Endodermal cell (in vitro differentiated cells): ENCODE measurements around the gene PTPRM. TPM values are rescaled to one million over a fixed set of nuclear protein-coding genes. Genes with fewer than 3 reads are reported as not detected.

Experiments
- DNase-seq: peaks from one replicate; pipeline ENCODE4 v3.0.0-alpha.2; 2017
- H3K27ac ChIP-seq: 2 replicates; pipeline ENCODE4 v1.5.1; 2013; ENCODE audit warnings: mild to moderate bottlenecking, low read depth, low read length, moderate library complexity
- H3K27me3 ChIP-seq: 2 replicates; pipeline ENCODE4 v1.6.1; 2013; ENCODE audit warnings: mild to moderate bottlenecking, low read length, moderate library complexity; ENCODE audit not compliant: insufficient read depth, control insufficient read depth, poor library complexity, severe bottlenecking
- H3K36me3 ChIP-seq: 2 replicates; pipeline ENCODE4 v1.7.0; 2013; ENCODE audit warnings: mild to moderate bottlenecking, low read length, moderate library complexity; ENCODE audit not compliant: control insufficient read depth, insufficient read depth
- H3K4me1 ChIP-seq: one replicate; pipeline ENCODE4 v1.7.0; 2013; ENCODE audit warnings: low read length; ENCODE audit not compliant: control insufficient read depth, insufficient read depth
- H3K4me3 ChIP-seq: 2 replicates; pipeline ENCODE4 v1.5.1; 2013; ENCODE audit warnings: mild to moderate bottlenecking, low read length, moderate library complexity
- H3K9ac ChIP-seq: 2 replicates; pipeline ENCODE4 v1.6.1; 2013; ENCODE audit warnings: mild to moderate bottlenecking, low read length, moderate library complexity; ENCODE audit not compliant: poor library complexity, severe bottlenecking; ENCODE audit errors: extremely low read depth
- H3K9me3 ChIP-seq: 2 replicates; pipeline ENCODE4 v1.6.1; 2013; ENCODE audit warnings: mild to moderate bottlenecking, low read length, moderate library complexity; ENCODE audit not compliant: control insufficient read depth
- H3K27ac Mint-ChIP-seq: 2 replicates; pipeline ENCODE4 v1.8.0; 2020; ENCODE audit warnings: mixed read lengths
- H3K27me3 Mint-ChIP-seq: 2 replicates; pipeline ENCODE4 v1.8.0; 2021; ENCODE audit warnings: mild to moderate bottlenecking, mixed read lengths; ENCODE audit not compliant: insufficient read depth
- H3K36me3 Mint-ChIP-seq: 2 replicates; pipeline ENCODE4 v1.8.0; 2020; ENCODE audit warnings: low read depth, mixed read lengths
- H3K4me1 Mint-ChIP-seq: 2 replicates; pipeline ENCODE4 v1.8.0; 2020; ENCODE audit warnings: mixed read lengths
- H3K4me3 Mint-ChIP-seq: 2 replicates; pipeline ENCODE4 v1.8.0; 2020; ENCODE audit warnings: mild to moderate bottlenecking, moderate library complexity, mixed read lengths
- H3K9me3 Mint-ChIP-seq: 2 replicates; pipeline ENCODE4 v1.8.0; 2020; ENCODE audit warnings: mild to moderate bottlenecking, mixed read lengths
- CTCF ChIP-seq: fragments of 200-600 bp; sonication (generic); conservative IDR thresholded peaks from 2 replicates; pipeline ENCODE4 v1.5.0; 2021; ENCODE audit warnings: antibody characterized with exemption, mild to moderate bottlenecking
- WGBS, 2 experiments: methylation state at CpG; one replicate each; pipeline versions ENCODE4 v1.1.5 to v1.1.7; 2013; ENCODE audit warnings: missing lambda C conversion rate in 2 of 2, mixed read lengths in 1 of 2; ENCODE audit not compliant: insufficient coverage in 1 of 2, insufficient read length in 1 of 2; 5-methylcytosine and 5-hydroxymethylcytosine counted together
- total RNA-seq, 2 donors: library from RNA; stranded (reverse); fragmentation: NEBNext Ultra II Directional in 1 of 2; extraction: Animal tissue kit (Norgen Biotek cat#: 25700) in 1 of 2; gene quantifications; 2 replicates in 1 of 2; 3 replicates in 1 of 2; pipeline ENCODE4 v1.2.1, GENCODE V29; 2021

PTPRM gene
- total RNA-seq, 2 donors from 2014 or later = 47.2 to 57.6 TPM

- no peak for DNase-seq
- Mint-ChIP-seq H3K36me3 (peaks cover 16% of the 10 kb centered on the region), H3K4me3 (no peak overlapping the region), H3K9me3 (no peaks in the 10 kb centered on the region), H3K27me3 (no peaks in the 10 kb centered on the region), H3K27ac (no peak overlapping the region), H3K4me1 (peaks cover 11% of the 10 kb centered on the region)
- H3K27ac ChIP-seq = no peak overlapping the region
- H3K27me3 ChIP-seq = no peaks in the 10 kb centered on the region
- H3K9ac ChIP-seq = no peak overlapping the region
- peaks cover 42% of the 10 kb centered on the region for H3K36me3 ChIP-seq
- no peak overlapping the region for H3K4me3 ChIP-seq
- no peaks in the 10 kb centered on the region for H3K9me3 ChIP-seq
- WGBS, 2 experiments = 98% methylated on average over 2 of the region's 2 CpGs; no CpG with 5 or more reads in 1 of the 2 experiments
- no peak for TF ChIP-seq CTCF
- peaks cover 7% of the 10 kb centered on the region for H3K4me1 ChIP-seq
Measured at GRCh38 chr18:8091035-8091434, 523.9 kb downstream of the PTPRM start.

GRCh38 chr18:8095947-8096570 is 528.9 kb downstream of the PTPRM start:
- WGBS, 2 experiments = 95 to 100% methylated on average over 6 to 8 of the region's 10 CpGs
- Mint-ChIP-seq H3K4me1 (peaks cover 15% of the 10 kb centered on the region), H3K36me3 (peaks cover 25% of the 10 kb centered on the region), H3K4me3 (no peak overlapping the region), H3K27me3 (no peaks in the 10 kb centered on the region), H3K27ac (no peak overlapping the region), H3K9me3 (peaks cover 4% of the 10 kb centered on the region)
- H3K4me1 ChIP-seq = peaks cover 10% of the 10 kb centered on the region
- H3K27me3 ChIP-seq = no peaks in the 10 kb centered on the region
- DNase-seq = no peak
- H3K4me3 ChIP-seq = no peak overlapping the region
- TF ChIP-seq CTCF = no peak
- no peak overlapping the region for H3K9ac ChIP-seq
- H3K36me3 ChIP-seq = peaks cover 15% of the 10 kb centered on the region
- H3K9me3 ChIP-seq = peaks cover 13% of the 10 kb centered on the region
- H3K27ac ChIP-seq = no peak overlapping the region

- H3K9me3 ChIP-seq = peaks cover 13% of the 10 kb centered on the region
- Mint-ChIP-seq H3K4me1 (peaks cover 15% of the 10 kb centered on the region), H3K36me3 (peaks cover 26% of the 10 kb centered on the region), H3K27ac (no peak overlapping the region), H3K27me3 (no peaks in the 10 kb centered on the region), H3K9me3 (peaks cover 5% of the 10 kb centered on the region), H3K4me3 (no peak overlapping the region)
- H3K27ac ChIP-seq = no peak overlapping the region
- DNase-seq = no peak
- H3K27me3 ChIP-seq = no peaks in the 10 kb centered on the region
- no peak overlapping the region for H3K4me3 ChIP-seq
- H3K4me1 ChIP-seq = peaks cover 10% of the 10 kb centered on the region
- TF ChIP-seq CTCF = no peak
- no peak overlapping the region for H3K9ac ChIP-seq
- peaks cover 13% of the 10 kb centered on the region for H3K36me3 ChIP-seq
Measured at GRCh38 chr18:8097399-8097798, 530.3 kb downstream of the PTPRM start.
